HL-60 (cell line): ENCODE measurements around the gene IQSEC1.

Experiments
- SPI1 ChIP-seq: IDR thresholded peaks from 2 replicates; pipeline ENCODE4 v1.6.1; 2012; ENCODE audit warnings: low read depth, mild to moderate bottlenecking, borderline replicate concordance
- TF ChIP-seq, protein P1 (sequence below): IDR thresholded peaks from one replicate; pipeline ENCODE4 v1.5.1; 2011; ENCODE audit warnings: low read length, control low read depth, inconsistent platforms; ENCODE audit not compliant: insufficient read depth
- TF ChIP-seq, protein P2 (sequence below): IDR thresholded peaks from 2 replicates; pipeline ENCODE4 v1.6.1; 2012; ENCODE audit warnings: low read depth; ENCODE audit not compliant: insufficient replicate concordance

DNA sequence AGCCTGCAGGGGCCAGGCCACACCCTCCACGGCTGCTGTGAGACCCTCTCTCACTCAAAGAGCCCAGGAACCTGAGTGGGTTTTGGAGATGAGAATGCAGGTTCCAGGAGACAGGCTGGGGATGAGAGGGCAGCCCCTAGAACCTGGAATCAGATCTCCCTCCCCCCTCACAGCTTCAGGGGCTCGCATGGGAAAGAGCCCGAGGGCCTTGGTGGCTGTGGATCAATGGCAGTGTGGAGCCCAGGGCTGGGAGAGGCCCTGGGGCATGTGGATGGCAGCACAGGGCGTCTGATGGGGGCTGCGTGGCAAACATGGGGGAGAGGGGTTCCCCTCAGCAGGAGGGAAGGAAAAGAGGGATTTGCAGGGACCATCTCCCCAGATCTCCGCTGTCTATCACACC lies 119.0 kb downstream of the IQSEC1 start:
- TF ChIP-seq, protein P1, sequence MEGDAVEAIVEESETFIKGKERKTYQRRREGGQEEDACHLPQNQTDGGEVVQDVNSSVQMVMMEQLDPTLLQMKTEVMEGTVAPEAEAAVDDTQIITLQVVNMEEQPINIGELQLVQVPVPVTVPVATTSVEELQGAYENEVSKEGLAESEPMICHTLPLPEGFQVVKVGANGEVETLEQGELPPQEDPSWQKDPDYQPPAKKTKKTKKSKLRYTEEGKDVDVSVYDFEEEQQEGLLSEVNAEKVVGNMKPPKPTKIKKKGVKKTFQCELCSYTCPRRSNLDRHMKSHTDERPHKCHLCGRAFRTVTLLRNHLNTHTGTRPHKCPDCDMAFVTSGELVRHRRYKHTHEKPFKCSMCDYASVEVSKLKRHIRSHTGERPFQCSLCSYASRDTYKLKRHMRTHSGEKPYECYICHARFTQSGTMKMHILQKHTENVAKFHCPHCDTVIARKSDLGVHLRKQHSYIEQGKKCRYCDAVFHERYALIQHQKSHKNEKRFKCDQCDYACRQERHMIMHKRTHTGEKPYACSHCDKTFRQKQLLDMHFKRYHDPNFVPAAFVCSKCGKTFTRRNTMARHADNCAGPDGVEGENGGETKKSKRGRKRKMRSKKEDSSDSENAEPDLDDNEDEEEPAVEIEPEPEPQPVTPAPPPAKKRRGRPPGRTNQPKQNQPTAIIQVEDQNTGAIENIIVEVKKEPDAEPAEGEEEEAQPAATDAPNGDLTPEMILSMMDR = no peak
- TF ChIP-seq, protein P2, sequence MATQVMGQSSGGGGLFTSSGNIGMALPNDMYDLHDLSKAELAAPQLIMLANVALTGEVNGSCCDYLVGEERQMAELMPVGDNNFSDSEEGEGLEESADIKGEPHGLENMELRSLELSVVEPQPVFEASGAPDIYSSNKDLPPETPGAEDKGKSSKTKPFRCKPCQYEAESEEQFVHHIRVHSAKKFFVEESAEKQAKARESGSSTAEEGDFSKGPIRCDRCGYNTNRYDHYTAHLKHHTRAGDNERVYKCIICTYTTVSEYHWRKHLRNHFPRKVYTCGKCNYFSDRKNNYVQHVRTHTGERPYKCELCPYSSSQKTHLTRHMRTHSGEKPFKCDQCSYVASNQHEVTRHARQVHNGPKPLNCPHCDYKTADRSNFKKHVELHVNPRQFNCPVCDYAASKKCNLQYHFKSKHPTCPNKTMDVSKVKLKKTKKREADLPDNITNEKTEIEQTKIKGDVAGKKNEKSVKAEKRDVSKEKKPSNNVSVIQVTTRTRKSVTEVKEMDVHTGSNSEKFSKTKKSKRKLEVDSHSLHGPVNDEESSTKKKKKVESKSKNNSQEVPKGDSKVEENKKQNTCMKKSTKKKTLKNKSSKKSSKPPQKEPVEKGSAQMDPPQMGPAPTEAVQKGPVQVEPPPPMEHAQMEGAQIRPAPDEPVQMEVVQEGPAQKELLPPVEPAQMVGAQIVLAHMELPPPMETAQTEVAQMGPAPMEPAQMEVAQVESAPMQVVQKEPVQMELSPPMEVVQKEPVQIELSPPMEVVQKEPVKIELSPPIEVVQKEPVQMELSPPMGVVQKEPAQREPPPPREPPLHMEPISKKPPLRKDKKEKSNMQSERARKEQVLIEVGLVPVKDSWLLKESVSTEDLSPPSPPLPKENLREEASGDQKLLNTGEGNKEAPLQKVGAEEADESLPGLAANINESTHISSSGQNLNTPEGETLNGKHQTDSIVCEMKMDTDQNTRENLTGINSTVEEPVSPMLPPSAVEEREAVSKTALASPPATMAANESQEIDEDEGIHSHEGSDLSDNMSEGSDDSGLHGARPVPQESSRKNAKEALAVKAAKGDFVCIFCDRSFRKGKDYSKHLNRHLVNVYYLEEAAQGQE = no peak
- no peak for TF ChIP-seq SPI1
